ENCODE results near the gene SPAG6.
"Not testable (repeated sequence)": the region's sequence is repeated elsewhere in the genome, so short reads cannot be mapped to it uniquely, and the experiment has no call there.

Gene SPAG6

DNA sequence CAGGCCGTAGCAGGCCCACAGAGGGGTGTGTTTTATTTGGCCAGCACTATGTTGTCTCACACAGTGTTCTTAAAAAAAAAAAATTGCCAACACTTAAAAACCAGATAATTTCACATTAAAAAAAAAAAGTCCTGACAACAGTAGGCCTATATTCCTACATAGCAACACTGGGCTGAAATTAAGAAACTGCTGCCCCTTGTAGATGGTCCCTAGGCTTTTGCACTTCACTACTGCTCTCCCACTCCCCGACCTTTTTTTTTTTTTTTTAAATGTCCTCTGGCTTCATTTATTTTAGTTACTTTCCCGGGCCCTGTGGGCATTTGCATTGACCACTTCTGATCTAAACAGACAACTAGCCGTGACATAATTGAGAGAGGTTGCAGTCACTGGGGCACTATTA is 36.0 kb downstream of the SPAG6 start:
- no peak for DNase-seq

GRCh38 chr10:22386503-22386902 is 41.2 kb downstream of the SPAG6 start:
- DNase-seq = no peak

- peak; percentile 75 for DNase-seq
These were observed 44.7 kb downstream of the SPAG6 start for GRCh38 chr10:22389856-22390589.

GRCh38 chr10:22391600-22391999 is 46.3 kb downstream of the SPAG6 start:
- DNase-seq = no peak

DNA sequence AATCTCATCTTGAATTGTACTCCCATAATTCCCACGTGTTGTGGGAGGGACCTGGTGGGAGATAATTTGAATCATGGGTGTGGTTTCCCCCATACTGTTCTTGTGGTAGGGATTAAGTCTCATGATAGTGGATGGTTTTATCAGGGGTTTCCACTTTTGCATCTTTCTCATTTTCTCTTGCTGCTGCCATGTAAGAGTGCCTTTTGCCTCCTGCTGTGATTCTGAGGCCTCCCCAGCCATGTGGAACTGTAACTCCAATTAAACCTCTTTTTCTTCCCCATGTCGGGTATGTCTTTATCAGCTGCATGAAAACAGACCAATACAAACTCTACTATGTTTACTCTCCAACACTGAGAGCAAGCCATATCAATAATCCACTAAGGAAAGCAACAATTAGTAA is 50.9 kb downstream of the SPAG6 start:
- not testable (repeated sequence) for DNase-seq

DNA sequence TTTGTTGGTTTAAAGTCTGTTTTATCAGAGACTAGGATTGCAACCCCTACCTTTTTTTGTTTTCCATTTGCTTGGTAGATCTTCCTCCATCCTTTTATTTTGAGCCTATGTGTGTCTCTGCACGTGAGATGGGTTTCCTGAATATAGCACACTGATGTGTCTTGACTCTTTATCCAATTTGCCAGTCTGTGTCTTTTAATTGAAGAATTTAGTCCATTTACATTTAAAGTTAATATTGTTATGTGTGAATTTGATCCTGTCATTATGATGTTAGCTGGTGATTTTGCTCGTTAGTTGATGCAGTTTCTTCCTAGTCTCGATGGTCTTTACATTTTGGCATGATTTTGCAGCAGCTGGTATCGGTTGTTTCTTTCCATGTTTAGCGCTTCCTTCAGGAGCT is 61.6 kb downstream of the SPAG6 start:
- not testable (repeated sequence) for DNase-seq

GRCh38 chr10:22410394-22410793 is 65.1 kb downstream of the SPAG6 start:
- DNase-seq = no peak

- no peak for DNase-seq
These were observed 65.5 kb downstream of the SPAG6 start for GRCh38 chr10:22410846-22411245.

DNA sequence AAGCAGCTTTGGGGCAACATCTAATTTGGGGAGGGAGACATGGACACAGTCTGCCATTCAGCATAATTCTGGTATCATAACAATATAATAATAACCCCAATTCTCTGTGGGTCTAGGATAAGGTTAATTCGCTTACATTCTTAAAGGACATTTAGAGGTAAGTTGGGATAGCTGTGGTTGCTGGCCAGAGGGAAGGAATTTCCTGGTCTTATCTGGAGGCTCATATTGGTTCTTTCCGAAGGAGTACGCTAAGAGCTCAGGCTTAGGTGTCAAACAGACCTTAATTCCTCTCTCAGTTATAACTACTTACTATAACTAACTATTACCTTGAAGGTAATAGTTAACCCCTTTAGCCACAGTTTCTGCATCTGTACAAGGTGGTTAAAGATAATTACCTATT is 68.8 kb downstream of the SPAG6 start:
- no peak for DNase-seq

GRCh38 chr10:22415072-22415471 is 69.8 kb downstream of the SPAG6 start:
- DNase-seq = no peak

GRCh38 chr10:22417736-22418268 is 72.5 kb downstream of the SPAG6 start:
- DNase-seq = no peak

DNA sequence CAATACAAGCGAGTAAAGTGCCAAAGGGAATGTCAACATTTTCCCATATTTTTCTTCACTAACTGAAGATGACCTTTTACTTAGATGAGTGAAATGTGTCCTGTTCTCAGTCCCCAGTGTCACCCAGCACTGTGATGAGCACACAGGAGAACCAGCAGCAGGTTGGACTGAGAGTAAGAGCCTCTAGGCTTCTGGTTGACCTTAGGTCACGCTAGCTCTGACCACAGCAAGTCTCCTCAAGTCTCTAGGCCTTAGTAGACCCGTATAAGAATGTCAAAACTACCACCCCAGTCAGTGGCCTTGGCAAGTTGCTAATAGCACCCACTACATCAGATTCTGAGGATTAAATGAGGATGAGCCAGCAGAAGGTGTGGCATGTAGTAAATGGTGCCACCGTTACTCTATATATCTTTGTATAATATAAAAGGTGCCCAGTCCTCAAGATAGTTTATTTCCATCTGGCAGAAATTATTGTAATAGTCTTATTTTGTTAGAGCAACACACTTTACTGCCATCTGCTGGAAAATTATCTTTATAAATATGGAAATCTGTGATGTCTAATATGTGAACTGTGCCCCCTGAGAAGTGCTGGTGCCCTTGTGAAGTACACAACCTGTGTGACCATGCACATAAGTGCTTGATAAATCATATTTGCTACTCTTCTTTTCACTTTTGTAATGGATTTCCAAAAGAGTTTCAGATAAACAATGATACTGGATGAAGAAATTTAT is 75.7 kb downstream of the SPAG6 start:
- DNase-seq = peak; percentile 57

DNA sequence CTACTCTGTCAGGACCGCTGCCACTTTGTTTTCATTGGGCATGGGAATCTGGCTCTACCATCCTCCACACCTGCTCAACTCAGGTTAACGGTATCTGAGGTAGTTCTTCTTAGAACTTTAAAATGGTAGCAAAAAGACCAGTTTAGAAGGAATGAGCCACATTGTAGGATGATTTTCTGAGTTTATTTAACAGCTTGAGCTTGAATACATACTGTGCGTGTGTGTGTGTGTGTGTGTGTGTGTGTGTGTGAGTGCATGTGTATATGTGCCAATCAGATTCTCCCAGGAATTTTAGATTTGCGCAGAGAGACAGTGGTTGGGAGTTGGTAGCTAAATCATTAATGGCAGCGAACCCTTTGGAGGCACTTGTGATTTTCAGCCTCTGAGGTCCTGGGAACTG is 81.4 kb downstream of the SPAG6 start:
- no peak for DNase-seq

DNA sequence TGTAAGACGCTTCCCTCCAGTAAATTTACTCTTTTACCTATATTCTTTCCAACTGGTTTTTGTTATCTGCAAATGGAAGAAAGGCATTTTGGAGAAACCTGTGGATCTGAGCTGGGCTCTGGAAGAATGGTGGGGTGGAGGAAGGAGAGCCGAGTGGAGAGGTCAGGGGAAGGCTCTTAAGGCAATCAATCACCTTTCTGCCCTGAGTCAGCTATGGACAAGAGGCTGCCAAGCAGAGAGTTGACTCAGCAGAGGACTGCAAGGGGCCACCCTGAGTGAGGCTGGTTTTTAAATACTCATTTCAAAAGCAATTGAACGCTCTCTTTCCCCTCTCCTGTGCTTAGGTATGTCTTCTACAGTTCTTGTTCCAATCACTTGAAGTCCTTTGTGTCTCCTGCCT is 81.8 kb downstream of the SPAG6 start:
- no peak for DNase-seq

- DNase-seq = no peak
These were observed 82.7 kb downstream of the SPAG6 start for GRCh38 chr10:22427890-22428571.

DNA sequence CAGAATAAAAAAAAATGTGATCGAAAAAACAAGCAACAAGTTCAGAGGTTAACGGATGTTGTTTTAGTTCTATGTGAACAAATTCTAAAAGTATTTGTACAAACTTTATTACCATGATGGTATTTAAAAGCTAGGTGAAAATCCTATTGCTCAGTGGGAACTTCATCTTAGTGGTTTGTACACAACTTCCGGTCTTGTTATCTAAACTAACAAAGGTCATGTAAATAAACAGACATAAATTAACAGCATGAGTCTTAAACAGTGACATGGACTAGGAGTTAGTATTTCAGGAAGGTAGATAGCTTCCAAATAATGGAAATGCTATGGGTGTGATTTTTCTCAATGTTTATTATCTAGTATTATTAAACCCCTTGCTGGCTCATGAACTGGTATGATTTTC is 83.8 kb downstream of the SPAG6 start:
- DNase-seq = no peak

DNA sequence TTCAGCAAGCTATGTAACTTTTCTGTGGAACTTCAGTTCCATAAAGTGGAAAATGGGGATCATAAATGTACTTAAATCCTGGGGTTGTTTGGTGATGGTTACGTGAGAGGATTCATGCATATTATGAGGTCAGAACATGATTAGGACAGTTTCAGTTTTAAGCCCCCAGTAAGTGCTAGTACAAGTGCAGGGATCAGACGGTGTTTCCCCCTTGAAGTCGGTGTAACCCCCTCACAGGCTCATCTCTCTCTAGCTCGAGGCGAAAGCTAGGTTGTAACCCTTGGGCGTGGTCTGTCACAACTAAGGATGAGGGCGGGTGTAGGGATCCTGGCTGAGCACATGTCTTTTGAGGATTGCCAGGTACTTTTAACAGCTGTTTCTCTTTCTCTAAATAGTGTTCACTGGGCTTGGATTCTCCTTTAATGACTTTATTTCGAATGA is 84.7 kb downstream of the SPAG6 start:
- DNase-seq = no peak

DNA sequence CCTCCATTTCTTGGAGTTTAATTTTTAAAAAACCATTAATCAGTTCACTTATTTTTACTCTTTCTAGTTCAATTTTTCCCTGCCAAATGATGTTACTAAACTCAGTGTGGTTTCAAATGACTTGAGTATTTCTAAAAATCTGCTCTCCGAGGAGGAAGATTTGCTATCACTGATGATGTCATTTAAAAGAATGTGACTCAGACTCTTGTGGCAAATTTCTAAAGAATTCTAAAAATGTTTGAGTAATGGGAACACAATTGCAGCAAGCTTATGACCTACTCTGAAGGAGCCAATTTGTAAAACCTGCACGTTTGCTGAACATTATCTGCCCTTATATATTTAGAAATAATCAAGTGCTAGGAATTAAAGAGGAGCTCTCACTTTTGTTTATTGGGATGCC is 88.6 kb downstream of the SPAG6 start:
- peak; percentile 16 for DNase-seq

DNA sequence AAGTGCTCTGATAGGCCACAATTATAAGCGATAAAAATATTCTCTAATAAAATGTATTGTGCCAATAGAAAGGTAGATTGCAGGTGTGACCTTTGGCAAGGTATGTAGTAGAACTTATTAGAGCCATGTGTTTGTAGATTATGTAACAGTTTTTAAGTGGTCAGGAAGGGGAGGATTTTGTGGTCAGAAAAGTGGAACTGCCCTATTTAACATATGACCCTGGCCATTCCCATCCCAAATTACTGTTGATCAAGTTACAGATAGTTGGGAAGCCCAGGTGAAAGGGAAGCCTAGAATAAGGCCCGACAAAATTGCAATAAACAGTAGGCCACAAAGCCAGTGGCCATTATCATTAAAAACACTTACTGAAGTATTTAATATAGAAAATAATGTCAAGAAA is 89.2 kb downstream of the SPAG6 start:
- DNase-seq = no peak

GRCh38 chr10:22435650-22436049 is 90.4 kb downstream of the SPAG6 start:
- DNase-seq = no peak

- no peak for DNase-seq
These were observed 91.2 kb downstream of the SPAG6 start for GRCh38 chr10:22436526-22436892.

GRCh38 chr10:22436893-22437619 is 91.8 kb downstream of the SPAG6 start:
- peak; percentile 92 for DNase-seq
